Stomach (tissue), 9 donors: ENCODE measurements around the gene TRIM17. TPM values are rescaled to one million over a fixed set of nuclear protein-coding genes. Genes with fewer than 3 reads are reported as not detected.

Experiments
- DNase-seq, 2 donors: peaks; one replicate each; pipeline versions ENCODE4 v3.0.0 to v3.0.0-alpha.2; 2013 to 2019
- H3K27ac ChIP-seq, 5 donors: fragments of 200-600 bp in 4 of 5; sonication (generic) in 4 of 5; one replicate each; pipeline ENCODE4 v1.5.1; 2013 to 2019; ENCODE audit warnings: mild to moderate bottlenecking in 1 of 5, moderate library complexity in 1 of 5
- H3K27me3 ChIP-seq, 3 donors: fragments of 200-600 bp; sonication (generic); one replicate each; pipeline ENCODE4 v1.5.1; 2017 to 2019; ENCODE audit warnings: mixed run types in 1 of 3
- H3K36me3 ChIP-seq, 4 donors: fragments of 200-600 bp; sonication (generic); 1 replicate in 3 of 4; 2 replicates in 1 of 4; pipeline ENCODE4 v1.5.1; 2016 to 2019
- H3K4me1 ChIP-seq, 4 donors: fragments of 200-600 bp; sonication (generic); one replicate each; pipeline ENCODE4 v1.5.1; 2016 to 2019
- H3K4me3 ChIP-seq, 4 donors: fragments of 200-600 bp; sonication (generic) in 3 of 4; one replicate each; pipeline ENCODE4 v1.5.1; 2016 to 2019; ENCODE audit warnings: mild to moderate bottlenecking in 1 of 4
- H3K9me3 ChIP-seq, 4 donors: fragments of 200-600 bp; sonication (generic); one replicate each; pipeline ENCODE4 v1.5.1; 2016 to 2019
- EP300 ChIP-seq: sonication (generic); formaldehyde crosslinking; IDR thresholded peaks from one replicate; pipeline ENCODE4 v1.6.1; 2017; ENCODE audit warnings: antibody characterized with exemption
- POLR2A ChIP-seq, 4 donors: fragments of 450-650 bp; IDR thresholded peaks; one replicate each; pipeline ENCODE4 v1.6.1; 2016; ENCODE audit warnings: antibody characterized with exemption in 4 of 4, control low read depth in 2 of 4, mild to moderate bottlenecking in 1 of 4, moderate library complexity in 1 of 4
- POLR2AphosphoS5 ChIP-seq, 3 donors: sonication (generic); formaldehyde crosslinking; IDR thresholded peaks; one replicate each; pipeline ENCODE4 v1.6.1; 2016; ENCODE audit warnings: antibody characterized with exemption in 3 of 3
- WGBS, 5 donors: extraction: QIAGEN DNeasy Blood & Tissue Kit in 3 of 5; methylation state at CpG; one replicate each; pipeline versions ENCODE4 v1.1.5 to v1.1.7; 2013 to 2018; 5-methylcytosine and 5-hydroxymethylcytosine counted together
- intact Hi-C: fragments of 100-400 bp; cut with DNase I; formaldehyde crosslinking; loops from one replicate; pipeline ENCODE4 v1.15.1; 2023; ENCODE audit warnings: low total_unique reads
- polyA plus RNA-seq, 3 donors: library from polyadenylated mRNA; stranded (reverse); fragments of 200-250 nt; gene quantifications; one replicate each; pipeline ENCODE4 v1.2.3, GENCODE V29; 2013
- total RNA-seq, 5 donors: library from RNA; depleted of rRNA; stranded (reverse); fragments of >200 nt; gene quantifications; one replicate each; pipeline versions ENCODE4 v1.1.0 to v1.2.3, GENCODE V29; 2014 to 2016
- TF ChIP-seq, protein P1 (sequence below), 7 experiments: fragments of 450-650 bp in 4 of 7; fragments of 200-600 bp in 3 of 7; sonication (generic) in 3 of 7; IDR thresholded peaks; one replicate each; pipeline ENCODE4 v1.5.1; 2016 to 2019; ENCODE audit warnings: antibody characterized with exemption in 7 of 7, control low read depth in 2 of 7, mild to moderate bottlenecking in 1 of 7
- donor health status: healthy with polysubstance abuse.
- donor health status: Bipolar disorder and iron deficiency.
- donor health status: healthy.

Gene TRIM17
- total and polyA plus RNA-seq, 8 donors = 1.2 to 6.2 (median 1.8) TPM; not detected in 3

DNA sequence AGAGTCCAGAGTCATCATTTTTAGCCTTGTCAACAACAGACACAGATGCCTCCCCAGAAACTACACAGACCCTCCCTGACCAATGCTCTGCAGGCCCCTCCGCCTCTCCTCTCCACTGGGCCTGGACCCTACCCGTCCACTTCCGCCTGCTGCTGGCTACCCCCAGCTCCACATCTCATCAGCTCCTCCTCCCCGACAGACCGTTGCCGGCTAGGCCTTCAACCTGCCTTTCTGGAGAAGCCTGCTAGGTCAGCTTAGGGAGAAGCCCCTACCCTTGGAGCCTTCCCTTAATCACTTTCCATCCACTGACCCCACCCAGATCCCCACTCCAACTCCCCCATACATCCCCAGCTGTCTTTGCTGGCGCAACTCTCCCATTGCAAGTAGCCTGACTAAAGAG lies 1.4 kb downstream of the TRIM17 start:
- no peaks in the 10 kb centered on the region for H3K9me3 ChIP-seq
- peaks cover 0 to 57% (median 38%) of the 10 kb centered on the region in 3 donors for H3K27me3 ChIP-seq
- peaks cover 0 to 14% (median 8%) of the 10 kb centered on the region in 4 donors for H3K36me3 ChIP-seq
- peaks cover 15 to 23% (median 18%) of the 10 kb centered on the region in 4 donors for H3K4me1 ChIP-seq
- intact Hi-C loops = no loop called here
- WGBS, 5 donors = 40 to 55% (median 46%) methylated on average over 7 of the region's 7 CpGs
- no peak overlapping the region for H3K4me3 ChIP-seq
- no peak overlapping the region for H3K27ac ChIP-seq
- TF ChIP-seq POLR2AphosphoS5 (IDR thresholded peaks at IDR 0.05) = no peak
- no peak for TF ChIP-seq EP300
- TF ChIP-seq POLR2A (IDR thresholded peaks at IDR 0.05) = no peak
- TF ChIP-seq, protein P1, sequence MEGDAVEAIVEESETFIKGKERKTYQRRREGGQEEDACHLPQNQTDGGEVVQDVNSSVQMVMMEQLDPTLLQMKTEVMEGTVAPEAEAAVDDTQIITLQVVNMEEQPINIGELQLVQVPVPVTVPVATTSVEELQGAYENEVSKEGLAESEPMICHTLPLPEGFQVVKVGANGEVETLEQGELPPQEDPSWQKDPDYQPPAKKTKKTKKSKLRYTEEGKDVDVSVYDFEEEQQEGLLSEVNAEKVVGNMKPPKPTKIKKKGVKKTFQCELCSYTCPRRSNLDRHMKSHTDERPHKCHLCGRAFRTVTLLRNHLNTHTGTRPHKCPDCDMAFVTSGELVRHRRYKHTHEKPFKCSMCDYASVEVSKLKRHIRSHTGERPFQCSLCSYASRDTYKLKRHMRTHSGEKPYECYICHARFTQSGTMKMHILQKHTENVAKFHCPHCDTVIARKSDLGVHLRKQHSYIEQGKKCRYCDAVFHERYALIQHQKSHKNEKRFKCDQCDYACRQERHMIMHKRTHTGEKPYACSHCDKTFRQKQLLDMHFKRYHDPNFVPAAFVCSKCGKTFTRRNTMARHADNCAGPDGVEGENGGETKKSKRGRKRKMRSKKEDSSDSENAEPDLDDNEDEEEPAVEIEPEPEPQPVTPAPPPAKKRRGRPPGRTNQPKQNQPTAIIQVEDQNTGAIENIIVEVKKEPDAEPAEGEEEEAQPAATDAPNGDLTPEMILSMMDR (IDR thresholded peaks at IDR 0.05) = no peak
- peak in 1 of 2 donors; percentile 39 for DNase-seq

DNA sequence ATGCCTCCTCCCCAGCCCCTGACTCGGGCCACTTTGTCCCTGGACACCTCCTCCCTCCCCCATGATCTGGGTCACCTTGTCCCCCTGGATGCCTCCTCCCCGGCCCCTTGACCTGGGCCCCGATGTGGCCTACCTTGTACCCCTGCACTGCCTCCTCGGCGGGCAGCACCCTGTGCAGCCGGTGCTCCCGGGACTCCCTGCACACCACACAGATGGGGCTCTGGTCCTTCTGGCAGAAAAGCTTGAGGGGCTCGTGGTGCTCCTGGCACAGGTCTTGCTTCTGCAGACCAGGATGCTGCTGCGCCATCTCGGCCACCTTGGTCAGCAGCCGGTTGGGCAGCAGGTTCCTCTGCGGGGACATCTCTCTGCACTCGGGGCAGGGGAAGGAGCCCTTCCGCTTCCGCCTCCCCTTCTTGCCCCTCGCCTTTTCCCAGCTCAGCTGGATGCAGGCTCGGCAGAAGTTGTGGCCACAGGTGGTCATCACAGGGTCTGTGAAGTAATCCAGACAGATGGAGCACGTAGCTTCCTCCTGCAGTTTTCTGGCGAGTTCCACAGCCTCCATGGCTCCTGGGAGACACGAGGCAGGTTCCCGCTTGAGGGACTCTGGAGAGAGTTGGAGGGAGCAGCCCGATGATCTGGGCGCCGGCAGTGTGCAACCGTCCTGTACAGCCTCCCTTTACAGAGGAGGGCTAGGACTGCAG lies 2.0 kb downstream of the TRIM17 start:
- DNase-seq = no peak
- no peak overlapping the region for H3K27ac ChIP-seq
- H3K4me3 ChIP-seq = no peak overlapping the region
- intact Hi-C loops = no loop called here
- H3K36me3 ChIP-seq = peaks cover 0 to 16% (median 11%) of the 10 kb centered on the region in 4 donors
- H3K9me3 ChIP-seq = no peaks in the 10 kb centered on the region
- no peak for TF ChIP-seq EP300
- TF ChIP-seq, protein P1 (IDR thresholded peaks at IDR 0.05) = no peak
- no peak for TF ChIP-seq POLR2A (IDR thresholded peaks at IDR 0.05)
- TF ChIP-seq POLR2AphosphoS5 (IDR thresholded peaks at IDR 0.05) = no peak
- peaks cover 0 to 52% (median 38%) of the 10 kb centered on the region in 3 donors for H3K27me3 ChIP-seq
- H3K4me1 ChIP-seq = peaks cover 15 to 23% (median 18%) of the 10 kb centered on the region in 4 donors
- 76 to 85% (median 83%) methylated on average over 21 to 25 of the region's 25 CpGs for WGBS, 5 donors

DNA sequence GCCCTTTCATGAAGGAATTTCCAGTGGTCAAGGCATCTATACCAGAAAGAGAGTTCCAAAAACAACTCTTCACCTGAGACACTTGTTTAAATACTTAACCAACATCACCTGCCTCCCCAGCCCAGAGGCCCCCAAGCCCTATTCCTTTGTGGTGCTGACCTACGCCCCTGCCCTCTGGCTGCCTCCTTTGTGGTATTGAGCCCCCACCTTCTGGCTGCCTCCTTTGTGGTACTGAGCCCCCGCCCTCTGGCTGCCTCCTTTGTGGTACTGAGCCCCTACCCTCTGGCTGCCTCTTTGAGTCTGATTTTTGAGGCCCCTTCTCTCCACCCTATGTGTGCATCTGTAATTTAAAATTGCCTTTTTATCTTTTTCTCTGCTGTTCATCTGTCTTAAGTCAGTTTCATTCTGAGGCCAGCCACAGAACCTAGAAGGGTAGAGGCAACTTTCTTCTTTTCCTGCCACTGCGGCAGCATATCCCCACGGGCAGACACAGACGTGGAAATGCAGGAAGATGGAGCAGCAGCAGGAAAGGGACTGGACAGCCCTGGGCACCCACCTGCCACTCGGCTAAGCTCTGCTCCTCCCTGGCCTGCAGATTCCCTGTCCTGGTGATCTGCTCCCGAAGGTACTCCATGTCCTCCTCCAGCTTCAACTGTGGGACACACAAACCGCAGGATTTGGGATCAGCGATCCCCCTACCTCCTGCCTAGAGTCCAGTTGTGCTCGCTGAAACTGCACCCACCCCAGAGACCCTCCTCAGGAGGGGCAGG lies 3.2 kb downstream of the TRIM17 start:
- peaks cover 15 to 30% (median 22%) of the 10 kb centered on the region in 4 donors for H3K4me1 ChIP-seq
- H3K36me3 ChIP-seq = peaks cover 0 to 16% (median 11%) of the 10 kb centered on the region in 4 donors
- no peaks in the 10 kb centered on the region for H3K9me3 ChIP-seq
- peaks cover 0 to 42% (median 38%) of the 10 kb centered on the region in 3 donors for H3K27me3 ChIP-seq
- intact Hi-C loops = no loop called here
- H3K27ac ChIP-seq = no peak overlapping the region
- no peak overlapping the region for H3K4me3 ChIP-seq
- TF ChIP-seq POLR2AphosphoS5 (IDR thresholded peaks at IDR 0.05) = no peak
- TF ChIP-seq, protein P1 (IDR thresholded peaks at IDR 0.05) = no peak
- TF ChIP-seq EP300 = no peak
- no peak for TF ChIP-seq POLR2A (IDR thresholded peaks at IDR 0.05)
- no peak for DNase-seq
- 84 to 94% (median 87%) methylated on average over 9 to 10 of the region's 10 CpGs for WGBS, 5 donors

DNA sequence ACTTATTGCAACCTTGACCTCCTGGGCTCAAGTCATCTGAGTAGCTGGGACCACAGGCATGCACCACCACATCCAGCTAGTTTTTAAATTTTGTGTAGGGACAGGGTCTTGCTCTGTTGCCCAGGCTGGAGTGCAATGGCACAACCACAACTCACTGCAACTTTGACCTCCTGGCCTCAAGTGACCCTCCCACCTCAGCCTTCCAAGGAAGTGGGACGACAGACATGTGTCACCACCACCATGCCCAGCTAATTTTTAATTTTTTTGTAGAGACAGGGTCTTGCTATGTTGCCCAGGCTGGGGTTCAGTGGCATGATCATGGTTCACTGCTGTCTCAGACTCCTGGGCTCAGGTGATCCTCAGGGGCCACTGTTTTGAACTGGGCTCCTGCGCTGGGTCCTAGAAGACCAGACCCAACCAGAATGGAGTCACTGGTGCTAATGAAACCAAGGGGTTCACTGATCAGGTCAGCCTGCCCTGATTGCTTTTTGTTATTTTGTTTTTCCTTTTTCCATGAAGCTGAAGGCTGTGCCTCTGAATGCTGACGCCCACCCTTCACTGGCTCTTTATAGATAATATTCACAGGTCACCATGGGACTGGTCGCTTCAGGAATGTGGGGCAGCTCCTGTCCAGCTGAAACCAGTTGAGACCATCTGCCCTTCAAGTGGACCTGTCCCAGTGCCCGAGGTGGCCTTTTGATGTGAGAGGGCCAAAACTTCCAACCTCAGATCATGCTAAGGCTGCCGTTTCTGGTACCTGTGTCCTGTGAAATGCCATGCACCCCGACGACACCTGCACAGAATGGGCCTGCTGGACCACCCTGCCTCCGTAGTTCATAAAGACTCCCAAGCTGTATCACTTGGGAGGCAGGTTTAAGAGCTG lies 4.9 kb downstream of the TRIM17 start:
- H3K36me3 ChIP-seq = peaks cover 0 to 16% (median 11%) of the 10 kb centered on the region in 4 donors
- no peak overlapping the region for H3K4me3 ChIP-seq
- peaks cover 17 to 35% (median 29%) of the 10 kb centered on the region in 4 donors for H3K4me1 ChIP-seq
- WGBS, 5 donors = 85 to 95% (median 90%) methylated on average over 9 of the region's 9 CpGs
- H3K27ac ChIP-seq = no peak overlapping the region
- no peak for DNase-seq
- H3K27me3 ChIP-seq = peaks cover 0 to 26% (median 24%) of the 10 kb centered on the region in 3 donors
- H3K9me3 ChIP-seq = no peaks in the 10 kb centered on the region
- intact Hi-C loops = no loop called here
- TF ChIP-seq, protein P1 (IDR thresholded peaks at IDR 0.05) = no peak
- TF ChIP-seq EP300 (no peak), POLR2AphosphoS5 (IDR thresholded peaks at IDR 0.05) (no peak), POLR2A (IDR thresholded peaks at IDR 0.05) (no peak)
